ENCODE data around the gene C3orf20.
"Not testable (repeated sequence)": the region's sequence is repeated elsewhere in the genome, so short reads cannot be mapped to it uniquely, and the experiment has no call there.

The C3orf20 gene

GRCh38 chr3:14752979-14753378, 78.0 kb downstream of the C3orf20 start:
- DNase-seq (ENCODE audit: low read depth in 1 of 2, low spot score in 1 of 2): not testable (repeated sequence)

DNA sequence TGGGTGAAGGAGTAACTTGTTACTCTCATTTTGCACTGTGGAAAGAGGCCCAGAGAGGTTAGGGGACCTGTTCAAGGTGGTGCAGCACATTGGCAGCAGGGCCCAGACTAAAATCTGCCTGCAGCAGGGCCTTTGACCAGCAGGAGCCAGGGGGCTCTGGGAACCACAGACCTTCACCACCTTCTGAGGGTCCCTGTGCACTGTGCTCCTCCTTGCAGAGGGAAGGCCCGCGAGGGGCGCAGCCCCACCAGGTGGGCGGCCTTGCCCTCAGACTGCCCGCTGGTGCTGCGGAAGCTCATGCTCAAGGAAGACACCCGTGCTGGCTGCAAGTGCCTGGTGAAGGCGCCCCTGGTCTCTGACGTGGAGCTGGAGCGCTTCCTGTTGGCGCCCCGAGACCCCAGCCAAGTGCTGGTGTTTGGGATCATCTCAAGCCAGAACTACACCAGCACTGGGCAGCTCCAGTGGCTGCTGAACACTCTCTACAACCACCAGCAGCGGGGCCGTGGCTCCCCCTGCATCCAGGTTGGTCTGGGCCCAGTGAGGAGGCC, 82.3 kb downstream of the C3orf20 start:
- DNase-seq (ENCODE audit: low read depth in 1 of 2, low spot score in 1 of 2): no peak

DNA sequence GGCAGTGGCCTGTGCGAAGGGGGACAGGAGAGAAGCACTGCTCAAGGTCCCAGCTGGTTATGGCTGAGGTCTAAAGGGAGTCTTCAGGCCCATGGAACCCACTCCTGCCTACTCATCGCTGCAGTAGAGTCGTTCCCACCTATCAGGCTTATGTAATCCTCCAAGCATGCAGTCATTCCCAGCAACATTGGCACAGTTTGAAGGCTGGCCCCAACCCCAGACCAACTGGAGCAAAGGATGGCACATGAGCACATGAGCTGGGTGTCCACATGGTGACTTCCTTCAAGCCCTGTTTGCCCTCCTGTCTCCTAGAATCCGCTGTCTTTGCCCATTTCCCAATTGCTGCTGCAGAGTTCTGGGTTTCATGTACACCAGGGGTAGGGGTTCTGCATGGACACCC, 83.4 kb downstream of the C3orf20 start:
- DNase-seq (ENCODE audit: low read depth in 1 of 2, low spot score in 1 of 2): no peak

- DNase-seq (ENCODE audit: low read depth in 1 of 2, low spot score in 1 of 2): no peak
Measured at GRCh38 chr3:14758959-14759358, 84.0 kb downstream of the C3orf20 start.

DNA sequence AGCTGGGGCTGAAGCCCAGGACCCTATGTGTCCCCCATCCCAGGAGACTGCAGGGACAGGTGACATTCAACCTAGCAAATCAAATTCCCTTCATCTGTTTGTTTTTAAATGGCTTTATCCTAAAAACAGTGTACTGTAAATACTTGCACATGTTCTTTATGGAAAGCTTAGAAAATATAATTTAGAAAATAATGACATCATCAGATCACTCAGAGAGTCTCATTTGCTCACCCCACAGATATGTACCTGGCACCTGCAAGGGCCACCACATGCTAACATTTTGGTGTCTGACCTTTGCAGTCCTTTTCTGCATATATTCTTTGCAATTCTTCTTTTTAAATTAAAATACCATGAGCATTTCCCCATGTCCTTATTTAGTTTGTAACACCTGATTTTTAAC, 85.2 kb downstream of the C3orf20 start:
- DNase-seq (ENCODE audit: low read depth in 1 of 2, low spot score in 1 of 2): no peak

DNA sequence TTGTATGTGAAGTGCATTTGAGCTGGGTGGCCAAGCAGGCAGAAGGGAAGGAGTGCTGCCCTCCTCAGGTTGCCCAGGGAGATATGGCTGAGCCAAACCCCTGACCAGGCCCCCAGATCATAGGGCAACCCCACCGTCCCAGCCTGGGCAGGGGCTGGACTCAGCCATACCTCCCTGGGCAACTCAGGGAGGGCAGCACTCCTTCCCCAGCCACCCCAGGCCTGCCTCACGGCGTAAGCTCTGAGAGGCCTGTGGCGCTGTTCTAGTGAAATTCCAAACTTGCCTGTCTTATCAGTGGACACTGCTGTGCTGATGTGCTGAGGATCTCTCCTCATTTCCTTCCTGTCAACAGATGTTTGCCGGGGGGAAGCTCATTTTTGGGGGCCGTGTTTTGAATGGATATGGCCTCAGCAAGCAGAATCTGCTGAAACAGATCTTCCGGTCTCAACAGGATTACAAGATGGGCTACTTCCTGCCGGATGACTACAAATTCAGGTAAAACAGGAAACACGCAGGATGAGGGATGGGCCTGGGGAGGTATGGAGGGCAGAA, 86.3 kb downstream of the C3orf20 start:
- no peak for DNase-seq (ENCODE audit: low read depth in 1 of 2, low spot score in 1 of 2)

GRCh38 chr3:14761866-14762265, 86.9 kb downstream of the C3orf20 start:
- DNase-seq (ENCODE audit: low read depth in 1 of 2, low spot score in 1 of 2): no peak

- DNase-seq (ENCODE audit: low read depth in 1 of 2, low spot score in 1 of 2): no peak
Measured at GRCh38 chr3:14762701-14763100, 87.8 kb downstream of the C3orf20 start.

DNA sequence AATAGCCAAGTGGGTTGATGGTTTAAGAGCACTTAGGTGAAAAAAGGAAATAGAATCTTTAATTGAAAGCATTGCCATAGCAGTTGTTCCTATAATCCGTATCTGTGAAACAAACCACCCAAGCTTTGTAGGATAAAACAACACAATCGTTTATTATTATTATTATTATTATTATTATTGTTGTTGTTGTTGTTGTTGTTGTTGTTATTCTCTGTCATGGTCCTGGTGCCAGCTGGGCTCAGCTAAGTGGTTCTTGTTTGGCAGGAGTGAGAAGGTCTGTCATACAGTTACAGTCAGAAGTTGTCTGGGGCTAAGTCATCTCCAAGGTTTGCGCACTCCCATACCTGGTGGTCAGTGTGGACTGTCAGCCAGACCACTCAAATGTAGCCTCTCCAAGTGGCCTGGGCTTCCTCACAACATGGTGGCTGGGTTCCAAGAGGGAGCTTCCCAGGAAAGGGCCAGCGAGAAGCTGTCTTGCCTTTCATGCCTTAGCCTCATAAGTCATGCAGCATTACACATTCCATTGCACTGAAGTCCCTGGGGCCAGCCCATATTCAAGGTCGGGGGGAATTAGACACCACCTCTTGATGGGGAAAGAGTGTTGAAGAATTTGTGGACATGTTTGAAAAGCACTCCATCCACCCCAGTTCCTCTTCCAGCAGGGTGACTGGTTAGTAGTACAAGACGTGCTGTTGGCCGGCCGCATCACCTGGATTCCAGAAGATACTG, 89.6 kb downstream of the C3orf20 start:
- DNase-seq (ENCODE audit: low read depth in 1 of 2, low spot score in 1 of 2): no peak

DNA sequence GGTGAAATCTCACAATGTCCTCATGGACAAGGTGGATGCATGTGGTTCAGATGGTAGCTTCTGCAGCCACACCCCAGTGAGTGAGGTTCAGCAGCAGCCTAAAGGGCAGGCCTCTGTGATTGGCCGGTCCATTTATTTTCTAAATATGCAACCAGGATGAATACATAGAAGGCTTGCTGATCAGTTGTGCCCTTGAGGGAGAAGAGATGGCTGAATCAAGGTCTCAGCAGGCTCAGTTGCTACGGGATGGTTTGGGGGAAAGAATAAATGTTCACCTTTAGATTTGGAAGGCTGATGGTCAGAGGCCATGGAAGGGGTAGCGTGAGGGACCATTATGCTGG, 90.1 kb downstream of the C3orf20 start:
- no peak for DNase-seq (ENCODE audit: low read depth in 1 of 2, low spot score in 1 of 2)

DNA sequence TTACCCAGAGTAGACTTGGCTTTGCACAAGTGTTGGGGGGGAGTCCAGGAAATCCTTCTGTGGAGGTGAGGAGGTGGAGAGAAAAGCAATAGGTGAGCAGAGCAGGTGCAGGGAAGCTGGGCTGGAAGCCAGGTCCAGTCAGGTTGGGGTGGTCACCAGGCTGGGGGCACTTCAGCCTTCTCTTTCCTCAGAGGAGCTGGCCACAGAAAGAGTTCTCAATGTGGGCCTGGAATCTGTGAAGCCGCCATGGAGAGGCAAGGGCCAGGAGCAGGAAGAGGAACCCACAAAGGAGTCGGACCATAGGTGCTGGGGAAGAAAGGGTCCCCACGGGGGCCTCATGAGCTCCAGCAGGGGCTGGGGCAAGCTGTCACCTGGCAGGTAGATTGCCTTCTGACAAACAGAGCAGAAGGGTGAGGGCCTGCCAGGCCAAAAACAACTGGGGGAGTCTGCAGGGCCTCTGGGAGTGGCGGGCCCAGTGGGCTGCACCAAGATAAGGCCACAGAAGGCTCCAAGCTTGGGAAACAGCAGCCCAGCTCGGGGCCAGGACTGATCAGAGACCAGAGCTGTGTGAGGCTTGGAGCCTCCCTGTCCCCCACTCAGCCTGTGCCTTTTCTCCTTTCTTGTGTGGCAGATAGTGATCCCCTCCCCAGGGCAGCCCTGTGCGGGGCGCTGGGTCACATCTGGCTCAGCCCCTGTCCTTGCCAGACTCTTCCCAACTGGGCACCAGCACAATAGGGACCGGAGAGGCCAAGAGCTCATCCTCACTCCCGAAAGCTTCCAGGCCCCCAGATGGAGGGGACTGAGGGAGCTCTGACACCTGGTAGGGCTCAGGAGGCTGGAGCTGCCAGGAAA, 90.9 kb downstream of the C3orf20 start:
- DNase-seq (ENCODE audit: low read depth in 1 of 2, low spot score in 1 of 2): no peak

GRCh38 chr3:14766428-14767244, 91.7 kb downstream of the C3orf20 start:
- no peak for DNase-seq (ENCODE audit: low read depth in 1 of 2, low spot score in 1 of 2)

DNA sequence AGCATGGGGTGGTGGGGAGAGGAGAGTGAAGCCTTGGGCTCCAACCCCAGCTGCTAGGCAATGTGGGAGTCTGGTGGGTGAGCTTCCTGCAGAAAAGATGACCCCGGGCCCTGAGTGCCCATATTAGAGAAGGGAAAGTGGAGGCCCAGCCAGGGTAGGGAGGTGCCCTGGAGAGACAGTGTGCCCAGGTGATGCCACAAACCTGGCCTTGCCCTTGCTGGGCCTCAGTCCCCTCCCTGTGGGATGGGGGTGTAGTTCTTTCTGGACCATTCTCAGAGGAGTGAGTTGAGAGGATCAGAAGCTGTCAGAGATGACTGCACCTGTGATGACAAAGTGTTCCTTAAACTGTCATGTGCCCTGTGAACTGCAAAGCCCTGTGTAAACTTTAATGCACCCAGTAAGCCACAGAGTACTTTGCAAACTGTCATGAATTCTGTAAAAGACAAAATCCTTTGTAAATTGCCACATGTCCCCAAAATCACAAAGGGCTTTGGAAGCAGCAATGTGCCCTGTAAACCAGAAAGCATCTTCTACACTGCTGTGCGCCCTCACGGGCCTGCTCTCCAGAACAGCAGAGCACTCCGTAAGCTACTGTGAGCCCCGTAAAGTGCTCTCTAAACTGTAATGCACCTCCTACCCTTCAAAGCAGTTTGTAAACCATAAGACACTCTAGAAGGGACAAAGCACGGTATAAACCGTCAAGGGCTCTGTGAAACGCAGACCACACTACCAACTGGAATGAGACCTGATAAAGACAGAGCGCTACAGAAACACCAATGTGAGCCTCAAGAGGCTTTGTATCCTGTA, 92.5 kb downstream of the C3orf20 start:
- DNase-seq (ENCODE audit: low read depth in 1 of 2, low spot score in 1 of 2): no peak

- DNase-seq (ENCODE audit: low read depth in 1 of 2, low spot score in 1 of 2): no peak
Measured at GRCh38 chr3:14768182-14768790, 93.3 kb downstream of the C3orf20 start.

DNA sequence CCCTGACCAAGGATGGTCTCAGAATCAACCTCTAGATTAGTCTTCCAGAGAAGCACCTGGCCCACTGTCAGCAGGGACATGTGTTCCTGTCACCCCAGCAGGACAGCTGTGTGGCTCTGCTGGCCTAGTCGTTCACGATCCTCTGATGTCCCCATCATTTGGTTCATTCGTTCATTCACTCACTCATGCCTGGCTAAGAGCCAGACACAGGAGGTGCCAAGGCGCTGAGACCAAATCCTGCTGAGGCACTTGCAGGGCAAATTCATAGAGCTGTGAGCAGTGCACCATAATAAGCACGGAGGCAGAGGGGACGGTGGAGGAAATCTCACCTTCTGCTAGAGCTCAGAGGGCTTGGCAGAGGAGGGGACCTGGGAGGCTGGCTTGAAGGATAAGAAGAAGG, 93.9 kb downstream of the C3orf20 start:
- DNase-seq (ENCODE audit: low read depth in 1 of 2, low spot score in 1 of 2): no peak

DNA sequence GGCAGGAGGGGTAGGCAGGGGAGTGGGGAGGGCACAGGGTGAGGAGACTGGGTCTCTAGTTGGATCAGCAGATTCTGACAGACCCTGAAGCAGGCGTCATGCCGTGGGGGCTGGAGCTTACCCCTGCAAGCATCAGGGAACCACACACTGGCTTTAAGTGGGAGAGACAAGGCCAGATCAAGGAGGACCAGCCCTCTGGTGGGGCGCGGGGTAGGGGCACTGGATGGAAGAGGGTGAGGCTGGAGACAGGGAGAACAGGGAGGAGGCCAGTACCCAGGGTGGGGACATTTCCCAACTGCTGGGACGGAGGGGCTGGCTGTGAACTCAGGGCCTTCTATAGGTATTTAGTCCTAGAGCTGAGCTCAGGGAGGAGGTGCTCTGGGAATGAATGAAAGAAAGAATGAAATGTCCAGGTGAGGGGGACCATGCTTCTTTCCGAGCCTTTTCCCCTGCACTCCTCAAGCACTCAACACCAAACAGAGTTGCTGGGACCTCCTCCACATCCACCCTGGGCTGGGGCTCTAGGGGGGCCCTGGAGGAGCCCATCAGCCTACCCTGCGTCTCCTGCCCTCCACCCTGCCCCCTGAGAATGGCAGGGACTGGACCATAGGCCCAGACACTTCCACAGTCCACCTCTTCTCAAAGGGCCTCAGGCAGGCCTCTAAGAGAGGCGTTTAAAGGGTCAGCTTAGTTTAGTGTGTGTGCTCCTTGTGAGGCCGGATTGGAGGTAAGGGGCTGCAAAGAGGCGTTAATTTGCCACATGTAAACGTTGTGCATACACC, 94.8 kb downstream of the C3orf20 start:
- no peak for DNase-seq (ENCODE audit: low read depth in 1 of 2, low spot score in 1 of 2)

- no peak for DNase-seq (ENCODE audit: low read depth in 1 of 2, low spot score in 1 of 2)
Measured at GRCh38 chr3:14770591-14770990, 95.7 kb downstream of the C3orf20 start.

- DNase-seq (ENCODE audit: low read depth in 1 of 2, low spot score in 1 of 2): no peak
Measured at GRCh38 chr3:14771593-14772497, 96.9 kb downstream of the C3orf20 start.
